Sciatic nerve (tissue), 2 donors: Measurements from ENCODE around the gene FUZ. TPM values are rescaled to one million over a fixed set of nuclear protein-coding genes. Genes with fewer than 3 reads are reported as not detected.
A peak's percentile ranks its signal among the peaks of the same experiment; 100 is the strongest.

Source experiments
- ATAC-seq: fragments of 200-7000 bp; cut with Tn5 transposase; one replicate; pipeline ENCODE4 v1.9.1; 2020; ENCODE audit warnings: mild to moderate bottlenecking, moderate library complexity
- DNase-seq: peaks from one replicate; pipeline ENCODE4 v3.0.0-alpha.2; 2020; ENCODE audit warnings: low spot score
- intact Hi-C: fragments of 100-400 bp; cut with DNase I; formaldehyde crosslinking; loops from one replicate; pipeline ENCODE4 v1.14.2; 2022
- total RNA-seq: library from RNA; stranded (reverse); fragmentation: NEBNext Ultra II Directional; extraction: Animal tissue kit (Norgen Biotek cat#: 25700); gene quantifications from one replicate; pipeline ENCODE4 v1.2.1, GENCODE V29; 2021
- donor health status: DM: no; HTN: no; CAD: no.
- donor health status: DM: no; HTN: no; CAD: no.

The FUZ gene
- total RNA-seq, 1 donor from 2014 or later, result 26.4 TPM

- DNase-seq (no peak), ATAC-seq (no peak)
- intact Hi-C loops, result no loop called here
Observed at GRCh38 chr19:49795615-49796014, 17.5 kb downstream of the FUZ start.

GRCh38 chr19:49793561-49793840 lies 19.6 kb downstream of the FUZ start:
- no peak for DNase-seq
- no peak for ATAC-seq
- intact Hi-C loops, result no loop called here

- intact Hi-C loops, result no loop called here
- no peak for ATAC-seq
- no peak for DNase-seq
Observed at GRCh38 chr19:49792829-49793560, 20.1 kb downstream of the FUZ start.

- intact Hi-C loops, result no loop called here
- ATAC-seq (no peak), DNase-seq (no peak)
Observed at GRCh38 chr19:49791776-49792445, 21.2 kb downstream of the FUZ start.

- no peak for DNase-seq
- intact Hi-C loops, result no loop called here
- peak; percentile 94 for ATAC-seq
Observed at GRCh38 chr19:49790866-49791265, 22.2 kb downstream of the FUZ start.

- DNase-seq (no peak), ATAC-seq (no peak)
- intact Hi-C loops, result no loop called here
Observed at GRCh38 chr19:49788857-49789256, 24.2 kb downstream of the FUZ start.

- DNase-seq (no peak), ATAC-seq (no peak)
- intact Hi-C loops, result no loop called here
Observed at GRCh38 chr19:49787746-49788145, 25.3 kb downstream of the FUZ start.

GRCh38 chr19:49786376-49786820 lies 26.7 kb downstream of the FUZ start:
- ATAC-seq (peak; percentile 48), DNase-seq (no peak)
- intact Hi-C loops, result no loop called here

GRCh38 chr19:49782515-49782914 lies 30.6 kb downstream of the FUZ start:
- no peak for DNase-seq
- no peak for ATAC-seq
- intact Hi-C loops, result no loop called here

GRCh38 chr19:49781394-49781793 lies 31.7 kb downstream of the FUZ start:
- no peak for DNase-seq
- peak; percentile 11 for ATAC-seq
- intact Hi-C loops, result no loop called here

GRCh38 chr19:49780861-49781260 lies 32.2 kb downstream of the FUZ start:
- DNase-seq, result no peak
- ATAC-seq, result no peak
- intact Hi-C loops, result no loop called here

GRCh38 chr19:49779731-49780555 lies 33.1 kb downstream of the FUZ start:
- intact Hi-C loops, result no loop called here
- ATAC-seq, result peak; percentile 28
- DNase-seq, result no peak

GRCh38 chr19:49776371-49776764 lies 36.7 kb downstream of the FUZ start:
- no peak for ATAC-seq
- DNase-seq, result no peak

GRCh38 chr19:49775742-49776370 lies 37.2 kb downstream of the FUZ start:
- intact Hi-C loops, result no loop called here
- ATAC-seq, result no peak
- DNase-seq, result no peak

More at GRCh38 chr19:49776371-49776764, 36.7 kb downstream of the FUZ start:
- intact Hi-C loops, result no loop called here

GRCh38 chr19:49774969-49775368 lies 38.1 kb downstream of the FUZ start:
- ATAC-seq (no peak), DNase-seq (no peak)
- intact Hi-C loops, result no loop called here

GRCh38 chr19:49773663-49774350 lies 39.3 kb downstream of the FUZ start:
- ATAC-seq, result no peak
- intact Hi-C loops, result no loop called here

GRCh38 chr19:49772850-49773432 lies 40.2 kb downstream of the FUZ start:
- ATAC-seq (no peak), DNase-seq (no peak)
- intact Hi-C loops, result no loop called here

More at GRCh38 chr19:49773663-49774350, 39.3 kb downstream of the FUZ start:
- no peak for DNase-seq

- no peak for ATAC-seq
- intact Hi-C loops, result no loop called here
- DNase-seq, result no peak
Observed at GRCh38 chr19:49771674-49772139, 41.4 kb downstream of the FUZ start.

- DNase-seq, result no peak
- intact Hi-C loops, result no loop called here
- ATAC-seq, result no peak
Observed at GRCh38 chr19:49770529-49770928, 42.6 kb downstream of the FUZ start.
